Loucy (cell line): ENCODE results near the gene LMO2.

Experiments
- EZH2phosphoT487 ChIP-seq: fragments of 200-600 bp; IDR thresholded peaks from 2 replicates; pipeline ENCODE4 v1.6.1; 2018; ENCODE audit warnings: antibody characterized with exemption, mild to moderate bottlenecking, moderate library complexity, borderline replicate concordance
- TF ChIP-seq, protein P1 (sequence below): fragments of 200-600 bp; sonication (generic); conservative IDR thresholded peaks from 2 replicates; pipeline ENCODE4 v1.5.1; 2014; ENCODE audit warnings: mild to moderate bottlenecking, antibody characterized with exemption, low read length

- TF ChIP-seq, protein P1, sequence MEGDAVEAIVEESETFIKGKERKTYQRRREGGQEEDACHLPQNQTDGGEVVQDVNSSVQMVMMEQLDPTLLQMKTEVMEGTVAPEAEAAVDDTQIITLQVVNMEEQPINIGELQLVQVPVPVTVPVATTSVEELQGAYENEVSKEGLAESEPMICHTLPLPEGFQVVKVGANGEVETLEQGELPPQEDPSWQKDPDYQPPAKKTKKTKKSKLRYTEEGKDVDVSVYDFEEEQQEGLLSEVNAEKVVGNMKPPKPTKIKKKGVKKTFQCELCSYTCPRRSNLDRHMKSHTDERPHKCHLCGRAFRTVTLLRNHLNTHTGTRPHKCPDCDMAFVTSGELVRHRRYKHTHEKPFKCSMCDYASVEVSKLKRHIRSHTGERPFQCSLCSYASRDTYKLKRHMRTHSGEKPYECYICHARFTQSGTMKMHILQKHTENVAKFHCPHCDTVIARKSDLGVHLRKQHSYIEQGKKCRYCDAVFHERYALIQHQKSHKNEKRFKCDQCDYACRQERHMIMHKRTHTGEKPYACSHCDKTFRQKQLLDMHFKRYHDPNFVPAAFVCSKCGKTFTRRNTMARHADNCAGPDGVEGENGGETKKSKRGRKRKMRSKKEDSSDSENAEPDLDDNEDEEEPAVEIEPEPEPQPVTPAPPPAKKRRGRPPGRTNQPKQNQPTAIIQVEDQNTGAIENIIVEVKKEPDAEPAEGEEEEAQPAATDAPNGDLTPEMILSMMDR: no peak
- TF ChIP-seq EZH2phosphoT487: no peak
Measured at GRCh38 chr11:33843018-33843417, 48.9 kb downstream of the LMO2 start.
